DND-41 (cell line): ENCODE results near the gene SLC6A11.
A peak's percentile ranks its signal among the peaks of the same experiment; 100 is the strongest.

Source experiments
- ATAC-seq: fragments of 200-7000 bp; cut with Tn5 transposase; 3 replicates; pipeline ENCODE4 v1.9.1; 2021; ENCODE audit warnings: low read depth; ENCODE audit not compliant: insufficient read depth
- DNase-seq: peaks from one replicate; pipeline ENCODE4 v3.0.0-alpha.2; 2020
- H2AFZ ChIP-seq: 2 replicates; pipeline ENCODE4 v1.6.0; 2012; ENCODE audit warnings: low read depth, low read length
- H3K27ac ChIP-seq: 2 replicates; pipeline ENCODE4 v1.5.1; 2012; ENCODE audit warnings: low read length, inconsistent platforms
- H3K27me3 ChIP-seq: fragments of 200-600 bp; sonication (generic); 2 replicates; pipeline ENCODE4 v1.6.0; 2012; ENCODE audit warnings: low read length, mild to moderate bottlenecking, inconsistent platforms; ENCODE audit not compliant: insufficient read depth, poor library complexity
- H3K36me3 ChIP-seq: 2 replicates; pipeline ENCODE4 v1.5.1; 2012; ENCODE audit warnings: low read length, inconsistent platforms; ENCODE audit not compliant: insufficient read depth
- H3K4me1 ChIP-seq: 2 replicates; pipeline ENCODE4 v1.5.1; 2012; ENCODE audit warnings: mild to moderate bottlenecking, low read length; ENCODE audit not compliant: insufficient read depth
- H3K4me2 ChIP-seq: 2 replicates; pipeline ENCODE4 v1.6.0; 2012; ENCODE audit warnings: mild to moderate bottlenecking, moderate library complexity, low read length, inconsistent platforms; ENCODE audit not compliant: insufficient read depth
- H3K4me3 ChIP-seq, 2 experiments: fragments of 200-600 bp in 1 of 2; shearing (Covaris generic) in 1 of 2; 2 replicates each; pipeline ENCODE4 v1.5.1; 2012 to 2016; ENCODE audit warnings: inconsistent platforms in 2 of 2, low read length in 2 of 2, mild to moderate bottlenecking in 2 of 2, low read depth in 1 of 2, moderate library complexity in 1 of 2
- H3K79me2 ChIP-seq: 2 replicates; pipeline ENCODE4 v1.6.0; 2012; ENCODE audit warnings: low read length, inconsistent platforms; ENCODE audit not compliant: insufficient read depth
- H3K9ac ChIP-seq: 2 replicates; pipeline ENCODE4 v1.6.0; 2012; ENCODE audit warnings: low read depth, mild to moderate bottlenecking, inconsistent platforms, low read length, moderate library complexity
- H3K9me3 ChIP-seq: 2 replicates; pipeline ENCODE4 v1.5.1; 2012; ENCODE audit warnings: low read length, moderate library complexity, mild to moderate bottlenecking, inconsistent platforms; ENCODE audit not compliant: insufficient read depth, severe bottlenecking
- H4K20me1 ChIP-seq: 2 replicates; pipeline ENCODE4 v1.6.0; 2012; ENCODE audit warnings: low read length; ENCODE audit not compliant: insufficient read depth
- EZH2 ChIP-seq: IDR thresholded peaks from 3 replicates; pipeline ENCODE4 v1.6.1; 2012; ENCODE audit warnings: borderline replicate concordance, low read depth, mild to moderate bottlenecking, moderate library complexity, low read length, inconsistent platforms; ENCODE audit not compliant: severe bottlenecking
- TF ChIP-seq, protein P1 (sequence below): IDR thresholded peaks from 2 replicates; pipeline ENCODE4 v1.5.1; 2012; ENCODE audit warnings: borderline replicate concordance, low read length, moderate library complexity, mild to moderate bottlenecking; ENCODE audit not compliant: poor library complexity, severe bottlenecking; ENCODE audit errors: extremely low read depth

SLC6A11 gene

DNA sequence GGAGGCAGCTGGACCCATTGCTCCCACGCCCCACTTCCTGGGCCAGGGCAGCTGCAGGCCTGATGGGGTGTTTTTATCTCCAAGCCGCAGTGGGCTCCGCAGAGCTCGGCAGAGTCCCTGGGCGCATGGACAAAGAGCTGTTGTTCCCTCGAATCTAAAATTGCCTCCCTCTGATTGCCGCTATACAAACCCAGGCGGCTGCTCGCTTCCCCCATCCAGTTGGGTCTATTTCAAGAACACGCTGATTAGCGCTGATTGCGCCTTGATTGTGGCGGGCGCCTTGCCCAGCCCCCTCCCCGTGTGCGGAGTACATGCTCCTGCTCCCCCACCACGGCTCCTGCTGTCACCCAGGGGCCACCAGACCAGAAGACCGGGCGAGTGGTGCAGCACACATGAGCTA is 133.2 kb downstream of the SLC6A11 start:
- Histone ChIP-seq H2AFZ (no peak overlapping the region), H3K27me3 (no peaks in the 10 kb centered on the region), H3K4me3 (no peak overlapping the region), H3K36me3 (no peaks in the 10 kb centered on the region), H4K20me1 (no peaks in the 10 kb centered on the region), H3K4me1 (no peaks in the 10 kb centered on the region), H3K79me2 (no peaks in the 10 kb centered on the region), H3K9me3 (no peaks in the 10 kb centered on the region), H3K27ac (no peak overlapping the region), H3K4me2 (no peak overlapping the region), H3K9ac (no peak overlapping the region)
- no peak for ATAC-seq
- DNase-seq: no peak
- TF ChIP-seq, protein P1, sequence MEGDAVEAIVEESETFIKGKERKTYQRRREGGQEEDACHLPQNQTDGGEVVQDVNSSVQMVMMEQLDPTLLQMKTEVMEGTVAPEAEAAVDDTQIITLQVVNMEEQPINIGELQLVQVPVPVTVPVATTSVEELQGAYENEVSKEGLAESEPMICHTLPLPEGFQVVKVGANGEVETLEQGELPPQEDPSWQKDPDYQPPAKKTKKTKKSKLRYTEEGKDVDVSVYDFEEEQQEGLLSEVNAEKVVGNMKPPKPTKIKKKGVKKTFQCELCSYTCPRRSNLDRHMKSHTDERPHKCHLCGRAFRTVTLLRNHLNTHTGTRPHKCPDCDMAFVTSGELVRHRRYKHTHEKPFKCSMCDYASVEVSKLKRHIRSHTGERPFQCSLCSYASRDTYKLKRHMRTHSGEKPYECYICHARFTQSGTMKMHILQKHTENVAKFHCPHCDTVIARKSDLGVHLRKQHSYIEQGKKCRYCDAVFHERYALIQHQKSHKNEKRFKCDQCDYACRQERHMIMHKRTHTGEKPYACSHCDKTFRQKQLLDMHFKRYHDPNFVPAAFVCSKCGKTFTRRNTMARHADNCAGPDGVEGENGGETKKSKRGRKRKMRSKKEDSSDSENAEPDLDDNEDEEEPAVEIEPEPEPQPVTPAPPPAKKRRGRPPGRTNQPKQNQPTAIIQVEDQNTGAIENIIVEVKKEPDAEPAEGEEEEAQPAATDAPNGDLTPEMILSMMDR: no peak
- TF ChIP-seq EZH2: no peak

DNA sequence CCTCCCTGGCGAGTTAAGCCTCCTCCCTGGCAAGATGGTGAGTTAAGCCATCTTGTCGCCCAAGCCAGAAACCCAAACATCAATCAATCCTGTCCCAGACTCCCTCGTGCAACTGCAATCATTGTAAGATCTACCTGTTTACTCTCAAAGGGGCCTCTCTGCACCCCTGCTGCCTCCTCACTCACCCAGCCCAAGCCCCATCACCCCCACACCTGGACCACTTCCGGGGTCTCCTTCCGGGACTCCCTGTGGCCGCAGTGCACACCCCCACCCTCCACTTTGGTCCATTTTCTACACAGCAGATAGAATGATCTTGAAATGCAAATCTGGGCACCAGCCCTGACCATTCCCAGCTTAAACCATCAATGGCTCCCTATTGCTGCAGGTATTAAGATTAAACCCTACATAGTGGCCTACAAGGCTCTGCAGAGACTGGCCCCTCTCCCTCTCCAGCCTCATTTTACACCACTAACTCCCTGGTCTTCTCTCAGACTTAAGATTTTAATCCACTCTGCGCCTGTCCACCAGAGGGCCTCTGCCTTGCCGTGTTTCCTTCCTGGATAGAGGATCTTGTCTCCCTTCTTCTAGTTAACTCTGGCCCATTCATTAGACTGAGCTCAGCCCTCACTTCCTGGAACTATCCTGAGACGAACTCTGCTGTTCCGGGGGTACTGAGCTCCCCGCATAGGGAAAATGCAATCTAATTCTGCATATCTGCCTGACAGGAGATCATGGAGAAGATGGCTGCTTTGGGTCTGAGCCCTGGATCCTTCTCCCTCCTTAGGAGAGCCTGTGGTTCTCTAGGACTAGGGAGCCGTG is 134.7 kb downstream of the SLC6A11 start:
- no peaks in the 10 kb centered on the region for H3K27me3 ChIP-seq
- DNase-seq: no peak
- no peak overlapping the region for H3K4me2 ChIP-seq
- H3K4me1 ChIP-seq: no peaks in the 10 kb centered on the region
- no peaks in the 10 kb centered on the region for H3K36me3 ChIP-seq
- H3K9me3 ChIP-seq: no peaks in the 10 kb centered on the region
- no peak overlapping the region for H3K27ac ChIP-seq
- H3K9ac ChIP-seq: no peak overlapping the region
- H4K20me1 ChIP-seq: no peaks in the 10 kb centered on the region
- H2AFZ ChIP-seq: no peak overlapping the region
- TF ChIP-seq EZH2: no peak
- TF ChIP-seq, protein P1: peak; percentile 56
- no peaks in the 10 kb centered on the region for H3K79me2 ChIP-seq
- no peak overlapping the region for H3K4me3 ChIP-seq
- ATAC-seq: peak; percentile 39; the same call in 1 of the 3 replicates

DNA sequence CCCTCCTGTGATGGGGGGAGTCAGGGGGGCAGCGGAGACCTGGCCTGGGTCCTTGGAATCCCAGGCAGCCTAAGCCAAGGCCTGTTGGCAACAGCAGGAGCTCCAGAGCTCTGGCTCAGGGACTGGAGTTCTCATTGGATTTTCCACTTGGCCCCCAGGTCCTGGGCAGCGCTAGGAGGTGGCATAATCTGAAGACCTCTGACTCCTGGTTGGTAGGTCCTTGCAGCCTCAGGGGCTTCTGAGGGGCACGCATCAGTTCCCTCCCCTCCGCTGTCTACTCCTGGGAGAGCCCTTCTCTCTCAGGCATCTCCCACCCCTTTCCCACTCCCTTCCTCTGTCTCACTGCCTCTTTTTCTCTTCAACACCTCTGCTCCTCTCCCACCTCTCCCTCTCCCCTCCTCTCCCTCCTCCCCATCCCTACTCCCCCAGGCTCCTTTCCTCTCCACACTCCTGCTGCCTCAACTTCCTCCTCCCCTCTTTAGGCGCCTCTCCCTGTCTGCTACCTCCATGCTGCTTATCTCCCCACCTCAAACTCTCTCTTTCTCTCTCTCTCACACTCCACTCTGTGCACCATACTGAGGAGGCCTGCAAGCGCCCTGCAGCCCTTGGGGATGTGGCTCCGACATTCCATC is 135.4 kb downstream of the SLC6A11 start:
- Histone ChIP-seq H4K20me1 (peaks cover 3% of the 10 kb centered on the region; the same call in 1 of the 2 replicates), H3K9me3 (no peaks in the 10 kb centered on the region), H2AFZ (no peak overlapping the region), H3K4me1 (no peaks in the 10 kb centered on the region), H3K27ac (no peak overlapping the region), H3K79me2 (no peaks in the 10 kb centered on the region), H3K4me2 (no peak overlapping the region), H3K9ac (no peak overlapping the region), H3K27me3 (no peaks in the 10 kb centered on the region), H3K4me3 (no peak overlapping the region), H3K36me3 (no peaks in the 10 kb centered on the region)
- no peak for ATAC-seq
- DNase-seq: no peak
- no peak for TF ChIP-seq EZH2
- TF ChIP-seq, protein P1: no peak
